Tibial nerve (tissue), 3 donors: Measurements from ENCODE around the gene SPATC1L.

Experiments
- POLR2A ChIP-seq, 2 donors: fragments of 450-650 bp; IDR thresholded peaks; one replicate each; pipeline ENCODE4 v1.6.1; 2017; ENCODE audit warnings: antibody characterized with exemption in 2 of 2, mild to moderate bottlenecking in 2 of 2, moderate library complexity in 2 of 2
- TF ChIP-seq, protein P1 (sequence below), 5 experiments: fragments of 200-600 bp in 3 of 5; fragments of 450-650 bp in 2 of 5; sonication (generic) in 3 of 5; IDR thresholded peaks; one replicate each; pipeline ENCODE4 v1.5.1; 2016 to 2019; ENCODE audit warnings: antibody characterized with exemption in 5 of 5, mild to moderate bottlenecking in 3 of 5, moderate library complexity in 2 of 5

DNA sequence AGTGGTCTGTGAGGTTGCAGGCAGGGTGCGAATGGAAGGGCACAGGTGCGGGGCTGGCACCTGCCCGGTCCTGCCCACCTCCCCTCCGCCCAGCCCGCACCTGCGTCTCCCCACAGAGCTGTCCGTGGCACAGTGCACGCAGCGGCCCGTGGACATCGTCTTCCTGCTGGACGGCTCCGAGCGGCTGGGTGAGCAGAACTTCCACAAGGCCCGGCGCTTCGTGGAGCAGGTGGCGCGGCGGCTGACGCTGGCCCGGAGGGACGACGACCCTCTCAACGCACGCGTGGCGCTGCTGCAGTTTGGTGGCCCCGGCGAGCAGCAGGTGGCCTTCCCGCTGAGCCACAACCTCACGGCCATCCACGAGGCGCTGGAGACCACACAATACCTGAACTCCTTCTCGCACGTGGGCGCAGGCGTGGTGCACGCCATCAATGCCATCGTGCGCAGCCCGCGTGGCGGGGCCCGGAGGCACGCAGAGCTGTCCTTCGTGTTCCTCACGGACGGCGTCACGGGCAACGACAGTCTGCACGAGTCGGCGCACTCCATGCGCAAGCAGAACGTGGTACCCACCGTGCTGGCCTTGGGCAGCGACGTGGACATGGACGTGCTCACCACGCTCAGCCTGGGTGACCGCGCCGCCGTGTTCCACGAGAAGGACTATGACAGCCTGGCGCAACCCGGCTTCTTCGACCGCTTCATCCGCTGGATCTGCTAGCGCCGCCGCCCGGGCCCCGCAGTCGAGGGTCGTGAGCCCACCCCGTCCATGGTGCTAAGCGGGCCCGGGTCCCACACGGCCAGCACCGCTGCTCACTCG is 52.2 kb downstream of the SPATC1L start:
- TF ChIP-seq, protein P1, sequence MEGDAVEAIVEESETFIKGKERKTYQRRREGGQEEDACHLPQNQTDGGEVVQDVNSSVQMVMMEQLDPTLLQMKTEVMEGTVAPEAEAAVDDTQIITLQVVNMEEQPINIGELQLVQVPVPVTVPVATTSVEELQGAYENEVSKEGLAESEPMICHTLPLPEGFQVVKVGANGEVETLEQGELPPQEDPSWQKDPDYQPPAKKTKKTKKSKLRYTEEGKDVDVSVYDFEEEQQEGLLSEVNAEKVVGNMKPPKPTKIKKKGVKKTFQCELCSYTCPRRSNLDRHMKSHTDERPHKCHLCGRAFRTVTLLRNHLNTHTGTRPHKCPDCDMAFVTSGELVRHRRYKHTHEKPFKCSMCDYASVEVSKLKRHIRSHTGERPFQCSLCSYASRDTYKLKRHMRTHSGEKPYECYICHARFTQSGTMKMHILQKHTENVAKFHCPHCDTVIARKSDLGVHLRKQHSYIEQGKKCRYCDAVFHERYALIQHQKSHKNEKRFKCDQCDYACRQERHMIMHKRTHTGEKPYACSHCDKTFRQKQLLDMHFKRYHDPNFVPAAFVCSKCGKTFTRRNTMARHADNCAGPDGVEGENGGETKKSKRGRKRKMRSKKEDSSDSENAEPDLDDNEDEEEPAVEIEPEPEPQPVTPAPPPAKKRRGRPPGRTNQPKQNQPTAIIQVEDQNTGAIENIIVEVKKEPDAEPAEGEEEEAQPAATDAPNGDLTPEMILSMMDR (IDR thresholded peaks at IDR 0.05) = no peak
- TF ChIP-seq POLR2A (IDR thresholded peaks at IDR 0.05) = no peak
